Measurements from ENCODE around the gene SEPTIN10.

DNA sequence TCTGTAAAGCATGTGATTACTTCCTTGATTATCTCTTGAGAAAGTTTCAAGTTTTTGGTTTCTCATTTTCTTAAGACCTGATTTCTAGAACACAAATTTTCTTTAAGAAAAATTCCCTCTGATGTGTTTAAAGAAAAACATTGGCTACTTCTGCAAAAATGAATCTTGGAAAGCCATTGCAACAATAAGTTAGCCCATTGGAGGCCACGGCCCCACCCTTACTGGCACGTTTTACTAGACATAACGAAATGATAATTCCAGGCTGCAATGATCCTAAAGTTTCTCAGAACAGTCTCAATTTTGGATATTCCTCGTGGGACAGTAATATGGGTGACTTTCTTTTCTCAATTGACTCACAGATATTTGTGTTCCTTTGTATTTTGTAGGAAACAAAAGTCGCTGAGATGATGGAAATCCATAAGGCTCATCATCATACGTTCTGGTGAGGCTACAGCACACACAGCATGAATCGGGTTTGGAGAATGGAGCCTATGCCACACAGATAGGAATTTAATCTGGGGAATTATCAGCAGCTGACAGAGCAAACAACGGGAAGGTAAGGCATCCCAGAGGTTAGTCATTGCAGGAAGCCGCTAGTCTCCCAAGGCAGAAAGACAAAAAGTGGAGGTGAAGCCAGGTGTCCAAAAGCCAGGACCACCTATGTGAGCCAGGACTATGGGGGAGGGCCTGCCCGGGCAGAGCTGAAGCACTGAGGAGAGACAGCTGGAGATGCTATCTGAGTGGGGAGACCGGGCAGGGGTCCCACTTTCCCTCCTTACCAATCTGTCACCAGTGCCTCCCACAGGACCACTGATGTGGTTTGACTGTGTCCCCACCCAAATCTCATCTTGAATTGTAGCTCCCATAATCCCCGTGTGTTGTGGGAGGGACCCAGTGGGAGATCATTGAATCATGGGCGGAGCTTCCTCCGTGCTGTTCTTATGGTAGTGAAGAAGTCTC is 36.2 kb upstream of the SEPTIN10 start:
- TF ChIP-seq, protein P1, sequence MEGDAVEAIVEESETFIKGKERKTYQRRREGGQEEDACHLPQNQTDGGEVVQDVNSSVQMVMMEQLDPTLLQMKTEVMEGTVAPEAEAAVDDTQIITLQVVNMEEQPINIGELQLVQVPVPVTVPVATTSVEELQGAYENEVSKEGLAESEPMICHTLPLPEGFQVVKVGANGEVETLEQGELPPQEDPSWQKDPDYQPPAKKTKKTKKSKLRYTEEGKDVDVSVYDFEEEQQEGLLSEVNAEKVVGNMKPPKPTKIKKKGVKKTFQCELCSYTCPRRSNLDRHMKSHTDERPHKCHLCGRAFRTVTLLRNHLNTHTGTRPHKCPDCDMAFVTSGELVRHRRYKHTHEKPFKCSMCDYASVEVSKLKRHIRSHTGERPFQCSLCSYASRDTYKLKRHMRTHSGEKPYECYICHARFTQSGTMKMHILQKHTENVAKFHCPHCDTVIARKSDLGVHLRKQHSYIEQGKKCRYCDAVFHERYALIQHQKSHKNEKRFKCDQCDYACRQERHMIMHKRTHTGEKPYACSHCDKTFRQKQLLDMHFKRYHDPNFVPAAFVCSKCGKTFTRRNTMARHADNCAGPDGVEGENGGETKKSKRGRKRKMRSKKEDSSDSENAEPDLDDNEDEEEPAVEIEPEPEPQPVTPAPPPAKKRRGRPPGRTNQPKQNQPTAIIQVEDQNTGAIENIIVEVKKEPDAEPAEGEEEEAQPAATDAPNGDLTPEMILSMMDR (IDR thresholded peaks at IDR 0.05) = no peak
- TF ChIP-seq POLR2AphosphoS5 (IDR thresholded peaks at IDR 0.05) = no peak
